ENCODE data around the gene POLD1. TPM values are rescaled to one million over a fixed set of nuclear protein-coding genes. Genes with fewer than 3 reads are reported as not detected.

Gene POLD1
- total RNA-seq, 1 donor from 2014 or later = 7.2 TPM

GRCh38 chr19:50465986-50466705, 82.0 kb downstream of the POLD1 start:
- no peak for DNase-seq (ENCODE audit: low spot score)

DNA sequence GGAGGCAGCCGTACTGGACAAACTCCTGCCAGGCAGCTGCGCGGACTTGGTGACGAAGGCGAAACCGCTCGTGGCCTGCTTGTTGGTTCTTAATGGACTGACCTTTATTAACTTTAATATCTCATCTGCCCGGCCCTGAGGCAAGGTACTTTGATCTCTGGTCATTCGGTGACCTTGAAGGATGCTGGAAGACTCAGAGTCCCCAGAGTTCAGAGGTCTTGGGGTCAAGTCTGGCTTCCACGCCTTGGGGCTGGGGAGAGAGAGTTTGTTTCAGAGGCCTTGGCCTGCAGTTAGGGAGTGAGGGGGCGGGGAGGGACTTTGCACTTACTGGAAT, 82.5 kb downstream of the POLD1 start:
- no peak for DNase-seq (ENCODE audit: low spot score)

GRCh38 chr19:50467566-50467965, 83.4 kb downstream of the POLD1 start:
- no peak for DNase-seq (ENCODE audit: low spot score)

Other genes with a start within 250 kb of the POLD1 start
- gene IZUMO2, start 221.1 kb upstream of the POLD1 start, total RNA-seq (ENCODE audit: insufficient read depth, low replicate concordance) = not detected
- gene MYH14, start 180.7 kb upstream of the POLD1 start, total RNA-seq (ENCODE audit: insufficient read depth, low replicate concordance) = 17.1 TPM
- 0.48 TPM for gene KCNC3, start 55.0 kb upstream of the POLD1 start, total RNA-seq (ENCODE audit: insufficient read depth, low replicate concordance)
- 1.2 TPM for gene NAPSA, start 18.7 kb upstream of the POLD1 start, total RNA-seq (ENCODE audit: insufficient read depth, low replicate concordance)
- 46.2 TPM for gene NR1H2, start 7.9 kb upstream of the POLD1 start, total RNA-seq (ENCODE audit: insufficient read depth, low replicate concordance)
- gene SPIB, start 34.6 kb downstream of the POLD1 start, total RNA-seq (ENCODE audit: insufficient read depth, low replicate concordance) = 0.72 TPM
- not detected for gene MYBPC2, start 48.5 kb downstream of the POLD1 start, total RNA-seq (ENCODE audit: insufficient read depth, low replicate concordance)
- 37.1 TPM for gene EMC10, start 92.2 kb downstream of the POLD1 start, total RNA-seq (ENCODE audit: insufficient read depth, low replicate concordance)
- not detected for gene GARIN5A, start 92.5 kb downstream of the POLD1 start, total RNA-seq (ENCODE audit: insufficient read depth, low replicate concordance)
- 20.5 TPM for gene JOSD2, start 126.8 kb downstream of the POLD1 start, total RNA-seq (ENCODE audit: insufficient read depth, low replicate concordance)
- not detected for gene ASPDH, start 129.6 kb downstream of the POLD1 start, total RNA-seq (ENCODE audit: insufficient read depth, low replicate concordance)
- gene LRRC4B, start 184.1 kb downstream of the POLD1 start, total RNA-seq (ENCODE audit: insufficient read depth, low replicate concordance) = 35.9 TPM

Data from umbilical cord (tissue), 2 donors.